Measurements from ENCODE around the gene GHSR.

GHSR gene

GRCh38 chr3:172411478-172411947 is 36.7 kb downstream of the GHSR start:
- H3K9ac ChIP-seq (ENCODE audit: low read depth, low read length): no peak overlapping the region
- H3K4me1 ChIP-seq (ENCODE audit: insufficient read depth, low read length): no peaks in the 10 kb centered on the region
- H3K27me3 ChIP-seq (ENCODE audit: insufficient read depth, low read length): no peaks in the 10 kb centered on the region
- H3K27ac ChIP-seq (ENCODE audit: low read length): no peak overlapping the region
- no peaks in the 10 kb centered on the region for H3K9me3 ChIP-seq (ENCODE audit: insufficient read depth, low read depth, low read length)
- H3K4me3 ChIP-seq (ENCODE audit: low read length): no peak overlapping the region
- no peaks in the 10 kb centered on the region for H3K36me3 ChIP-seq (ENCODE audit: insufficient read depth, low read depth, low read length)

GRCh38 chr3:172410702-172411477 is 37.4 kb downstream of the GHSR start:
- H3K4me3 ChIP-seq (ENCODE audit: low read length): no peak overlapping the region
- no peaks in the 10 kb centered on the region for H3K9me3 ChIP-seq (ENCODE audit: insufficient read depth, low read depth, low read length)
- H3K27me3 ChIP-seq (ENCODE audit: insufficient read depth, low read length): no peaks in the 10 kb centered on the region
- H3K27ac ChIP-seq (ENCODE audit: low read length): no peak overlapping the region
- no peak overlapping the region for H3K9ac ChIP-seq (ENCODE audit: low read depth, low read length)
- H3K4me1 ChIP-seq (ENCODE audit: insufficient read depth, low read length): no peaks in the 10 kb centered on the region
- no peaks in the 10 kb centered on the region for H3K36me3 ChIP-seq (ENCODE audit: insufficient read depth, low read depth, low read length)

GRCh38 chr3:172407872-172408271 is 40.4 kb downstream of the GHSR start:
- no peaks in the 10 kb centered on the region for H3K27me3 ChIP-seq (ENCODE audit: insufficient read depth, low read length)
- no peaks in the 10 kb centered on the region for H3K36me3 ChIP-seq (ENCODE audit: insufficient read depth, low read depth, low read length)
- no peak overlapping the region for H3K4me3 ChIP-seq (ENCODE audit: low read length)
- H3K4me1 ChIP-seq (ENCODE audit: insufficient read depth, low read length): no peaks in the 10 kb centered on the region
- H3K9ac ChIP-seq (ENCODE audit: low read depth, low read length): no peak overlapping the region
- H3K27ac ChIP-seq (ENCODE audit: low read length): no peak overlapping the region
- H3K9me3 ChIP-seq (ENCODE audit: insufficient read depth, low read depth, low read length): no peaks in the 10 kb centered on the region

- Histone ChIP-seq H3K36me3 (ENCODE audit: insufficient read depth, low read depth, low read length) (peaks cover 5% of the 10 kb centered on the region; the same call in 1 of the 2 replicates), H3K9ac (ENCODE audit: low read depth, low read length) (no peak overlapping the region), H3K9me3 (ENCODE audit: insufficient read depth, low read depth, low read length) (no peaks in the 10 kb centered on the region), H3K4me3 (ENCODE audit: low read length) (no peak overlapping the region), H3K27ac (ENCODE audit: low read length) (no peak overlapping the region), H3K4me1 (ENCODE audit: insufficient read depth, low read length) (no peaks in the 10 kb centered on the region), H3K27me3 (ENCODE audit: insufficient read depth, low read length) (no peaks in the 10 kb centered on the region)
These were observed 42.3 kb downstream of the GHSR start for GRCh38 chr3:172405914-172406313.

- Histone ChIP-seq H3K9me3 (ENCODE audit: insufficient read depth, low read depth, low read length) (no peaks in the 10 kb centered on the region), H3K36me3 (ENCODE audit: insufficient read depth, low read depth, low read length) (peaks cover 7% of the 10 kb centered on the region), H3K27ac (ENCODE audit: low read length) (no peak overlapping the region), H3K9ac (ENCODE audit: low read depth, low read length) (no peak overlapping the region), H3K4me1 (ENCODE audit: insufficient read depth, low read length) (no peaks in the 10 kb centered on the region), H3K4me3 (ENCODE audit: low read length) (no peak overlapping the region), H3K27me3 (ENCODE audit: insufficient read depth, low read length) (no peaks in the 10 kb centered on the region)
These were observed 43.9 kb downstream of the GHSR start for GRCh38 chr3:172404237-172404962.

- Histone ChIP-seq H3K27ac (ENCODE audit: low read length) (no peak overlapping the region), H3K36me3 (ENCODE audit: insufficient read depth, low read depth, low read length) (peaks cover 9% of the 10 kb centered on the region), H3K4me3 (ENCODE audit: low read length) (no peak overlapping the region), H3K27me3 (ENCODE audit: insufficient read depth, low read length) (no peaks in the 10 kb centered on the region), H3K4me1 (ENCODE audit: insufficient read depth, low read length) (no peaks in the 10 kb centered on the region), H3K9ac (ENCODE audit: low read depth, low read length) (no peak overlapping the region), H3K9me3 (ENCODE audit: insufficient read depth, low read depth, low read length) (no peaks in the 10 kb centered on the region)
These were observed 45.2 kb downstream of the GHSR start for GRCh38 chr3:172402892-172403643.

- H3K4me1 ChIP-seq (ENCODE audit: insufficient read depth, low read length): no peaks in the 10 kb centered on the region
- H3K9me3 ChIP-seq (ENCODE audit: insufficient read depth, low read depth, low read length): no peaks in the 10 kb centered on the region
These were observed 46.2 kb downstream of the GHSR start for GRCh38 chr3:172402090-172402489.

GRCh38 chr3:172398484-172398883 is 49.8 kb downstream of the GHSR start:
- no peaks in the 10 kb centered on the region for H3K27me3 ChIP-seq (ENCODE audit: insufficient read depth, low read length)
- H3K27ac ChIP-seq (ENCODE audit: low read length): no peak overlapping the region
- no peaks in the 10 kb centered on the region for H3K4me1 ChIP-seq (ENCODE audit: insufficient read depth, low read length)
- H3K9ac ChIP-seq (ENCODE audit: low read depth, low read length): no peak overlapping the region
- H3K36me3 ChIP-seq (ENCODE audit: insufficient read depth, low read depth, low read length): peaks cover 13% of the 10 kb centered on the region
- no peak overlapping the region for H3K4me3 ChIP-seq (ENCODE audit: low read length)
- H3K9me3 ChIP-seq (ENCODE audit: insufficient read depth, low read depth, low read length): no peaks in the 10 kb centered on the region

More at GRCh38 chr3:172402090-172402489, 46.2 kb downstream of the GHSR start:
- no peak overlapping the region for H3K27ac ChIP-seq (ENCODE audit: low read length)
- H3K36me3 ChIP-seq (ENCODE audit: insufficient read depth, low read depth, low read length): peaks cover 13% of the 10 kb centered on the region
- H3K9ac ChIP-seq (ENCODE audit: low read depth, low read length): no peak overlapping the region
- no peaks in the 10 kb centered on the region for H3K27me3 ChIP-seq (ENCODE audit: insufficient read depth, low read length)
- no peak overlapping the region for H3K4me3 ChIP-seq (ENCODE audit: low read length)

- Histone ChIP-seq H3K36me3 (ENCODE audit: insufficient read depth, low read depth, low read length) (peaks cover 13% of the 10 kb centered on the region), H3K9ac (ENCODE audit: low read depth, low read length) (no peak overlapping the region), H3K4me1 (ENCODE audit: insufficient read depth, low read length) (no peaks in the 10 kb centered on the region), H3K27me3 (ENCODE audit: insufficient read depth, low read length) (no peaks in the 10 kb centered on the region), H3K4me3 (ENCODE audit: low read length) (no peak overlapping the region), H3K9me3 (ENCODE audit: insufficient read depth, low read depth, low read length) (no peaks in the 10 kb centered on the region), H3K27ac (ENCODE audit: low read length) (no peak overlapping the region)
These were observed 50.4 kb downstream of the GHSR start for GRCh38 chr3:172397716-172398405.

- Histone ChIP-seq H3K9me3 (ENCODE audit: insufficient read depth, low read depth, low read length) (no peaks in the 10 kb centered on the region), H3K36me3 (ENCODE audit: insufficient read depth, low read depth, low read length) (peaks cover 8% of the 10 kb centered on the region), H3K27me3 (ENCODE audit: insufficient read depth, low read length) (no peaks in the 10 kb centered on the region), H3K4me3 (ENCODE audit: low read length) (no peak overlapping the region), H3K9ac (ENCODE audit: low read depth, low read length) (no peak overlapping the region), H3K4me1 (ENCODE audit: insufficient read depth, low read length) (peaks cover 7% of the 10 kb centered on the region; the same call in 1 of the 2 replicates), H3K27ac (ENCODE audit: low read length) (no peak overlapping the region)
These were observed 51.9 kb downstream of the GHSR start for GRCh38 chr3:172396400-172396799.

GRCh38 chr3:172394692-172395091 is 53.6 kb downstream of the GHSR start:
- H3K4me1 ChIP-seq (ENCODE audit: insufficient read depth, low read length): peaks cover 7% of the 10 kb centered on the region; the same call in 1 of the 2 replicates
- no peak overlapping the region for H3K4me3 ChIP-seq (ENCODE audit: low read length)
- no peak overlapping the region for H3K9ac ChIP-seq (ENCODE audit: low read depth, low read length)
- H3K9me3 ChIP-seq (ENCODE audit: insufficient read depth, low read depth, low read length): no peaks in the 10 kb centered on the region
- H3K27ac ChIP-seq (ENCODE audit: low read length): no peak overlapping the region
- H3K36me3 ChIP-seq (ENCODE audit: insufficient read depth, low read depth, low read length): peaks cover 8% of the 10 kb centered on the region
- H3K27me3 ChIP-seq (ENCODE audit: insufficient read depth, low read length): no peaks in the 10 kb centered on the region
